ENCODE results near the gene CCDC97.

Gene CCDC97

GRCh38 chr19:41321600-41322270 is 11.8 kb downstream of the CCDC97 start:
- peak; percentile 64 for DNase-seq (ENCODE audit: extremely low read depth, low read depth)

GRCh38 chr19:41322451-41322850 is 12.5 kb downstream of the CCDC97 start:
- DNase-seq (ENCODE audit: extremely low read depth, low read depth) = no peak
- no peak for TF ChIP-seq CTCF (IDR thresholded peaks at IDR 0.05; ENCODE audit: low read depth, low read length)

More at GRCh38 chr19:41321600-41322270, 11.8 kb downstream of the CCDC97 start:
- TF ChIP-seq CTCF (IDR thresholded peaks at IDR 0.05; ENCODE audit: low read depth, low read length) = peak; percentile 81

GRCh38 chr19:41323023-41323422 is 13.1 kb downstream of the CCDC97 start:
- DNase-seq (ENCODE audit: extremely low read depth, low read depth) = no peak
- TF ChIP-seq CTCF (IDR thresholded peaks at IDR 0.05; ENCODE audit: low read depth, low read length) = no peak

GRCh38 chr19:41323430-41324125 is 13.6 kb downstream of the CCDC97 start:
- DNase-seq (ENCODE audit: extremely low read depth, low read depth) = peak; percentile 95
- no peak for TF ChIP-seq CTCF (IDR thresholded peaks at IDR 0.05; ENCODE audit: low read depth, low read length)

GRCh38 chr19:41324231-41324702 is 14.3 kb downstream of the CCDC97 start:
- no peak for TF ChIP-seq CTCF (IDR thresholded peaks at IDR 0.05; ENCODE audit: low read depth, low read length)
- no peak for DNase-seq (ENCODE audit: extremely low read depth, low read depth)

- no peak for DNase-seq (ENCODE audit: extremely low read depth, low read depth)
Measured at GRCh38 chr19:41324921-41325639, 15.1 kb downstream of the CCDC97 start.

More at GRCh38 chr19:41324921-41325639, 15.1 kb downstream of the CCDC97 start:
- no peak for TF ChIP-seq CTCF (IDR thresholded peaks at IDR 0.05; ENCODE audit: low read depth, low read length)
